ENCODE measurements around the gene DMD.

The DMD gene

GRCh38 chrX:31298916-31299315 lies 1912.4 kb downstream of the DMD start:
- no peak for TF ChIP-seq CTCF (conservative IDR thresholded peaks at IDR 0.05; ENCODE audit: low read depth, low read length)
- no peak overlapping the region for H3K4me3 ChIP-seq (ENCODE audit: low read depth, low read length)
- no peak for DNase-seq (ENCODE audit: low read depth)

- no peak for TF ChIP-seq CTCF (conservative IDR thresholded peaks at IDR 0.05; ENCODE audit: low read depth, low read length)
- no peak for DNase-seq (ENCODE audit: low read depth)
Observed at GRCh38 chrX:31297881-31298280, 1913.5 kb downstream of the DMD start.

GRCh38 chrX:31294475-31294874 lies 1916.9 kb downstream of the DMD start:
- no peak overlapping the region for H3K4me3 ChIP-seq (ENCODE audit: low read depth, low read length)
- no peak for DNase-seq (ENCODE audit: low read depth)
- TF ChIP-seq CTCF (conservative IDR thresholded peaks at IDR 0.05; ENCODE audit: low read depth, low read length) = no peak

More at GRCh38 chrX:31297881-31298280, 1913.5 kb downstream of the DMD start:
- H3K4me3 ChIP-seq (ENCODE audit: low read depth, low read length) = no peak overlapping the region

- no peak overlapping the region for H3K4me3 ChIP-seq (ENCODE audit: low read depth, low read length)
- DNase-seq (ENCODE audit: low read depth) = no peak
- no peak for TF ChIP-seq CTCF (conservative IDR thresholded peaks at IDR 0.05; ENCODE audit: low read depth, low read length)
Observed at GRCh38 chrX:31293409-31293808, 1917.9 kb downstream of the DMD start.

- DNase-seq (ENCODE audit: low read depth) = no peak
- no peak for TF ChIP-seq CTCF (conservative IDR thresholded peaks at IDR 0.05; ENCODE audit: low read depth, low read length)
- H3K4me3 ChIP-seq (ENCODE audit: low read depth, low read length) = no peak overlapping the region
Observed at GRCh38 chrX:31291131-31291530, 1920.2 kb downstream of the DMD start.

GRCh38 chrX:31287861-31288260 lies 1923.5 kb downstream of the DMD start:
- DNase-seq (ENCODE audit: low read depth) = peak; percentile 45
- TF ChIP-seq CTCF (conservative IDR thresholded peaks at IDR 0.05; ENCODE audit: low read depth, low read length) = no peak
- no peak overlapping the region for H3K4me3 ChIP-seq (ENCODE audit: low read depth, low read length)

- no peak for TF ChIP-seq CTCF (conservative IDR thresholded peaks at IDR 0.05; ENCODE audit: low read depth, low read length)
- DNase-seq (ENCODE audit: low read depth) = no peak
- no peak overlapping the region for H3K4me3 ChIP-seq (ENCODE audit: low read depth, low read length)
Observed at GRCh38 chrX:31280580-31280979, 1930.8 kb downstream of the DMD start.
